Panc1 (cell line): ENCODE data around the gene MYRFL. TPM values are rescaled to one million over a fixed set of nuclear protein-coding genes. Genes with fewer than 3 reads are reported as not detected.

Experiments used
- ATAC-seq: fragments of 200-7000 bp; cut with Tn5 transposase; 2 replicates; pipeline ENCODE4 v1.9.1; 2020; ENCODE audit warnings: mild to moderate bottlenecking, moderate library complexity
- BruUV-seq: library from RNA; stranded (reverse); fragments of 400-500 nt; replicated peaks from 2 replicates; lab custom pipeline; 2021; lab: Mats Ljungman, UMichigan
- CTCF ChIA-PET: fragments of 300-600 bp; sonication (Branson Sonifier 250); formaldehyde crosslinking; loops from one replicate; lab custom pipeline; 2022; ENCODE audit warnings: antibody characterized with exemption; lab: Charles Lee
- POLR2A ChIA-PET: fragments of 300-600 bp; sonication (Branson Sonifier 250); formaldehyde crosslinking; loops from one replicate; lab custom pipeline; 2022; ENCODE audit warnings: antibody characterized with exemption; lab: Charles Lee
- DNase-seq: peaks from one replicate; pipeline ENCODE4 v3.0.0-alpha.2; 2010; ENCODE audit warnings: low read depth, low spot score
- H3K27ac ChIP-seq: 2 replicates; pipeline ENCODE4 v1.5.1; 2011; ENCODE audit warnings: mild to moderate bottlenecking, low read length, inconsistent platforms
- H3K27me3 ChIP-seq: fragments of 200-500 bp; sonication (Bioruptor generic); 2 replicates; pipeline ENCODE4 v1.6.0; 2014; ENCODE audit warnings: low read length, inconsistent platforms; ENCODE audit not compliant: control insufficient read depth, insufficient read depth
- H3K36me3 ChIP-seq: fragments of 200-500 bp; sonication (Bioruptor generic); 2 replicates; pipeline ENCODE4 v1.5.1; 2014; ENCODE audit warnings: inconsistent platforms, mild to moderate bottlenecking, low read length, moderate library complexity; ENCODE audit not compliant: control insufficient read depth, insufficient read depth
- H3K4me1 ChIP-seq: 2 replicates; pipeline ENCODE4 v1.5.1; 2011; ENCODE audit warnings: inconsistent platforms, mild to moderate bottlenecking, low read length, moderate library complexity; ENCODE audit not compliant: control insufficient read depth, insufficient read depth
- H3K4me3 ChIP-seq, 2 experiments: 2 replicates each; pipeline ENCODE4 v1.5.1; 2011 to 2012; ENCODE audit warnings: low read depth in 2 of 2, low read length in 2 of 2, mild to moderate bottlenecking in 2 of 2, inconsistent platforms in 1 of 2, moderate library complexity in 1 of 2
- H3K9me3 ChIP-seq: fragments of 200-500 bp; sonication (Bioruptor generic); 2 replicates; pipeline ENCODE4 v1.5.1; 2014; ENCODE audit warnings: low read depth, mild to moderate bottlenecking, inconsistent platforms, low read length, moderate library complexity; ENCODE audit not compliant: control insufficient read depth, insufficient read depth
- POLR2AphosphoS5 ChIP-seq: IDR thresholded peaks from 2 replicates; pipeline ENCODE4 v1.6.1; 2012; ENCODE audit warnings: mild to moderate bottlenecking, low read depth, low read length, moderate library complexity
- SIN3A ChIP-seq: IDR thresholded peaks from 2 replicates; pipeline ENCODE4 v1.6.1; 2012; ENCODE audit warnings: low read depth, mild to moderate bottlenecking, low read length, moderate library complexity, borderline replicate concordance; ENCODE audit not compliant: insufficient read depth
- TCF7L2 ChIP-seq: IDR thresholded peaks from 2 replicates; pipeline ENCODE4 v1.6.1; 2011; ENCODE audit warnings: mild to moderate bottlenecking, low read depth, low read length, inconsistent platforms
- in situ Hi-C: cut with HindIII; loops from 2 replicates; pipeline ENCODE4 v1.10.0; 2016; ENCODE audit warnings: low sequenced_read_pairs, low pct_unique_long_range_greater_than_20kb
- intact Hi-C: fragments of 100-400 bp; cut with micrococcal nuclease; formaldehyde crosslinking; loops from one replicate; pipeline ENCODE4 v1.10.0; 2022; ENCODE audit not compliant: unreplicated experiment
- total RNA-seq: library from RNA; stranded (reverse); gene quantifications from one replicate; pipeline ENCODE4 v1.2.1, GENCODE V29; 2021; ENCODE audit not compliant: unreplicated experiment
- TF ChIP-seq, protein P1 (sequence below): fragments of 450-650 bp; IDR thresholded peaks from 2 replicates; pipeline ENCODE4 v1.5.1; 2017; ENCODE audit warnings: mild to moderate bottlenecking
- TF ChIP-seq, protein P2 (sequence below), 2 experiments: IDR thresholded peaks; 2 replicates each; pipeline ENCODE4 v1.6.1; 2011 to 2012; ENCODE audit warnings: low read depth in 2 of 2, control low read depth in 1 of 2, low read length in 1 of 2, mild to moderate bottlenecking in 1 of 2, moderate library complexity in 1 of 2; ENCODE audit not compliant: insufficient read depth in 1 of 2

MYRFL gene
- total RNA-seq, 1 experiment from 2014 or later: not detected

DNA sequence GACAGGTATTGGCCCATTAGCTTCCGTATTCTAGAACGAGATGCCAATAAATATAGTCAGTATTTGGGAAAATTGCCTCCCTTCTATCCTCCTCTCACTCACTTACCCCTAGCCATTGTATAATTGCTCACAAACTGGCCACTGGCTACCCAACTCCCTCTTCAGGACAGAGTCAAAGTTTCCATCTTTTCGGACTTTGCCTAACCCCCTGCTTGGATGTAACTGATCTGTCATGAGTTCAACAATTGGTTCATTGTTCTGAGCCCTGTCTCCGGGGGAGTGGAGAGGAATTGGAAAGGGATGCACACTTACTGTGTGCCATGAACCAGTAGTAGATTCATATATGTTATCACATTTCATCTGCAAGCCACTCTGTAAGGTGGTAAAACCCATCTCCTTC, 12.2 kb downstream of the MYRFL start:
- Histone ChIP-seq H3K4me3 (no peak overlapping the region), H3K36me3 (no peaks in the 10 kb centered on the region), H3K27me3 (peaks cover 12% of the 10 kb centered on the region), H3K9me3 (no peaks in the 10 kb centered on the region), H3K4me1 (no peaks in the 10 kb centered on the region), H3K27ac (no peak overlapping the region)
- intact Hi-C loops: no loop called here
- ATAC-seq (no peak), DNase-seq (no peak)
- CTCF ChIA-PET: no interaction called here
- no TSS peak for BruUV-seq
- POLR2A ChIA-PET: no interaction called here
- TF ChIP-seq POLR2AphosphoS5 (no peak), TCF7L2 (no peak), SIN3A (no peak)
- TF ChIP-seq, protein P1, sequence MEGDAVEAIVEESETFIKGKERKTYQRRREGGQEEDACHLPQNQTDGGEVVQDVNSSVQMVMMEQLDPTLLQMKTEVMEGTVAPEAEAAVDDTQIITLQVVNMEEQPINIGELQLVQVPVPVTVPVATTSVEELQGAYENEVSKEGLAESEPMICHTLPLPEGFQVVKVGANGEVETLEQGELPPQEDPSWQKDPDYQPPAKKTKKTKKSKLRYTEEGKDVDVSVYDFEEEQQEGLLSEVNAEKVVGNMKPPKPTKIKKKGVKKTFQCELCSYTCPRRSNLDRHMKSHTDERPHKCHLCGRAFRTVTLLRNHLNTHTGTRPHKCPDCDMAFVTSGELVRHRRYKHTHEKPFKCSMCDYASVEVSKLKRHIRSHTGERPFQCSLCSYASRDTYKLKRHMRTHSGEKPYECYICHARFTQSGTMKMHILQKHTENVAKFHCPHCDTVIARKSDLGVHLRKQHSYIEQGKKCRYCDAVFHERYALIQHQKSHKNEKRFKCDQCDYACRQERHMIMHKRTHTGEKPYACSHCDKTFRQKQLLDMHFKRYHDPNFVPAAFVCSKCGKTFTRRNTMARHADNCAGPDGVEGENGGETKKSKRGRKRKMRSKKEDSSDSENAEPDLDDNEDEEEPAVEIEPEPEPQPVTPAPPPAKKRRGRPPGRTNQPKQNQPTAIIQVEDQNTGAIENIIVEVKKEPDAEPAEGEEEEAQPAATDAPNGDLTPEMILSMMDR: no peak
- TF ChIP-seq, protein P2, sequence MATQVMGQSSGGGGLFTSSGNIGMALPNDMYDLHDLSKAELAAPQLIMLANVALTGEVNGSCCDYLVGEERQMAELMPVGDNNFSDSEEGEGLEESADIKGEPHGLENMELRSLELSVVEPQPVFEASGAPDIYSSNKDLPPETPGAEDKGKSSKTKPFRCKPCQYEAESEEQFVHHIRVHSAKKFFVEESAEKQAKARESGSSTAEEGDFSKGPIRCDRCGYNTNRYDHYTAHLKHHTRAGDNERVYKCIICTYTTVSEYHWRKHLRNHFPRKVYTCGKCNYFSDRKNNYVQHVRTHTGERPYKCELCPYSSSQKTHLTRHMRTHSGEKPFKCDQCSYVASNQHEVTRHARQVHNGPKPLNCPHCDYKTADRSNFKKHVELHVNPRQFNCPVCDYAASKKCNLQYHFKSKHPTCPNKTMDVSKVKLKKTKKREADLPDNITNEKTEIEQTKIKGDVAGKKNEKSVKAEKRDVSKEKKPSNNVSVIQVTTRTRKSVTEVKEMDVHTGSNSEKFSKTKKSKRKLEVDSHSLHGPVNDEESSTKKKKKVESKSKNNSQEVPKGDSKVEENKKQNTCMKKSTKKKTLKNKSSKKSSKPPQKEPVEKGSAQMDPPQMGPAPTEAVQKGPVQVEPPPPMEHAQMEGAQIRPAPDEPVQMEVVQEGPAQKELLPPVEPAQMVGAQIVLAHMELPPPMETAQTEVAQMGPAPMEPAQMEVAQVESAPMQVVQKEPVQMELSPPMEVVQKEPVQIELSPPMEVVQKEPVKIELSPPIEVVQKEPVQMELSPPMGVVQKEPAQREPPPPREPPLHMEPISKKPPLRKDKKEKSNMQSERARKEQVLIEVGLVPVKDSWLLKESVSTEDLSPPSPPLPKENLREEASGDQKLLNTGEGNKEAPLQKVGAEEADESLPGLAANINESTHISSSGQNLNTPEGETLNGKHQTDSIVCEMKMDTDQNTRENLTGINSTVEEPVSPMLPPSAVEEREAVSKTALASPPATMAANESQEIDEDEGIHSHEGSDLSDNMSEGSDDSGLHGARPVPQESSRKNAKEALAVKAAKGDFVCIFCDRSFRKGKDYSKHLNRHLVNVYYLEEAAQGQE (IDR thresholded peaks at IDR 0.05; ENCODE audit: insufficient read depth in 1 of 2, low read depth in 2 of 2, low read length in 1 of 2): no peak
- in situ Hi-C loops: no loop called here

DNA sequence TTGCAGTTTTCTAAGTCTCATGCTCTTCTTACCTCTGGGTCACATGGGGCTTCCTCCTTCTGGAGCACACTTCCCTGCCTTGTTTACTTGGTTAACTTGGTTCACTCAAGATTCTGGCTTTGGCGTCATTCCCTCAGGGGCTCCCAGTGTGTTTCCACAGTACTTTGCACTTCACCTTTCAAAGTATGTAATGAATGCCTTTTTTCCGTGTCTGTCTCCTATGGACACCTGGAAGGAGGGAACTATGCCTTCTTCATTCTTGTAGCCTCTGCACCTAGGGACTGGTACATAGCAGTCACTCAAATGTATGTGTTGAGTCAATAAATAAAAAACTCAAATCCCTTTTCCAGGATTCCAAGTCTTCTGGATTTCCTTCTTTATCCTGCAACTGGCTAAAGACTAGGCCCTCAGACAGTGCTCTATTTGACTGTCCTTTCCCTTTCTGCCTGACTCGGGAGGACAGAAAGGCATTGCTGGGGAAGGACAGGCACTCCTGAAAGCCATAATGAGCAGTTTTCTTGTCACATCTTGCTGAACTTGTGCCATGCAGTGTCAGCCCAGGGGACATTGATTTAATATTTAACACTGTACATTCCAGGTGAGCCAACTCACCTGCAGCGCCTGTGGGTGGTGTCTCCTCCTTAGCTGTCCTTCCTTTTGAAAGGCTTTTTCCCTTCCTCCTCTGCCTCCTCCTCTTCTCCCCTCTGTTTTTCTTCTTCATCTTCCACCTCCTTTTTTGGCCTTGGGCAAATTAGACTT, 12.8 kb downstream of the MYRFL start:
- BruUV-seq: no TSS peak
- CTCF ChIA-PET: no interaction called here

More for the DNA sequence above, 12.8 kb downstream of the MYRFL start:
- Histone ChIP-seq H3K9me3 (no peaks in the 10 kb centered on the region), H3K36me3 (no peaks in the 10 kb centered on the region), H3K27ac (no peak overlapping the region), H3K4me1 (no peaks in the 10 kb centered on the region), H3K27me3 (peaks cover 9% of the 10 kb centered on the region), H3K4me3 (no peak overlapping the region)
- no peak for DNase-seq
- intact Hi-C loops: no loop called here
- ATAC-seq: no peak
- POLR2A ChIA-PET: no interaction called here
- in situ Hi-C loops: no loop called here
- TF ChIP-seq POLR2AphosphoS5: no peak
- TF ChIP-seq, protein P2 (IDR thresholded peaks at IDR 0.05; ENCODE audit: insufficient read depth in 1 of 2, low read depth in 2 of 2, low read length in 1 of 2): no peak
